NCI-H128 (cell line): ENCODE results near the gene SFTA2.

Experiments used
- DNase-seq: peaks from one replicate; lab custom pipeline; 2025; ENCODE audit not compliant: unreplicated experiment; lab: John Stamatoyannopoulos, UW

SFTA2 gene

GRCh38 chr6:30890646-30891449, 41.1 kb downstream of the SFTA2 start:
- DNase-seq, result no peak

- DNase-seq, result no peak
Observed at GRCh38 chr6:30889921-30890645, 41.9 kb downstream of the SFTA2 start.

DNA sequence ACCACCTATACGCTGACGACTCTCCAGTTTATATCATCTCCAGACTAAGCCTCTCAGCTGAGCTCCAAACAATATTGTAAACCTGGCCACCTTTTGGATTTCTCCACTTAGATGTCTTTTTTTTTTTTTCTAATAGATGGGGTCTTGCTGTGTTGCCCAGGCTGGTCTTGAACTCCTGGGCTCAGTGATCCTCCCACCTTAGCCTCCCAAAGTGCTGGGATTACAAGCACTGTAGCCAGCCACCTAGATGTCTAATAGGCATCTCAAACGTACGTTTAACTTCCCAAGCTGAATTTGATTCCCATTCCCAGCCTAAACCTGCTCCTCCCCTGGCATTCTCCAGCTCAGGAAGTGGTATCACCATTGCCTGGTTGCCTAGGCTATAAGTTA, 42.5 kb downstream of the SFTA2 start:
- no peak for DNase-seq

- DNase-seq, result no peak
Observed at GRCh38 chr6:30888816-30889495, 43.0 kb downstream of the SFTA2 start.

GRCh38 chr6:30887901-30888815, 43.8 kb downstream of the SFTA2 start:
- DNase-seq, result no peak

GRCh38 chr6:30886897-30887255, 45.1 kb downstream of the SFTA2 start:
- DNase-seq, result no peak

GRCh38 chr6:30885999-30886896, 45.7 kb downstream of the SFTA2 start:
- peak; percentile 72 for DNase-seq

DNA sequence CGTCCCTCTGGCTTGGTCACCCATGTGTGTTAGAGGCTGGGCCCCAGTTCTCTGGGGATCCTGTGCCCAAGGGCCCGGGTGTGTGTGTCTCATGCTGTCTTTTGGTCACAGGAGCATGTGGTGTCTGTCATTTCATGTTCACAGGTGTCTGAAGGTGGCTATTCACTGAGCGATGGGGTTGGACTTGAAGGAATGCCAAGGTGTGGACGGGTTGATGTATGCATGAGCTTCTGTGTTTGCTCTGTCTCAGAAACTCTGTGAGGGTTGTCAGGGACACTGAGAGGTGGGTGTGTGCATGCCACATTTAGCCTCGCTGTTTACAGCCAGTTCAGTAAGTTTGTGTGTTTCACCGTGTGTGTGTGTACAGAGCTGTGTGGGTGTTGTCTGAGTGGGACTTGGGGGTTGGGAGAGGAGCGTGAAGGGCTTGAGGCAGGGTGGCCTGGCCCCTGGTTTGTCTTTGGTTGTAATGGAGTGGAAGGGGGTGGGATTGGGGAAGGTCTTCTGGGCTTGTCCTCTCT, 46.4 kb downstream of the SFTA2 start:
- peak; percentile 14 for DNase-seq

DNA sequence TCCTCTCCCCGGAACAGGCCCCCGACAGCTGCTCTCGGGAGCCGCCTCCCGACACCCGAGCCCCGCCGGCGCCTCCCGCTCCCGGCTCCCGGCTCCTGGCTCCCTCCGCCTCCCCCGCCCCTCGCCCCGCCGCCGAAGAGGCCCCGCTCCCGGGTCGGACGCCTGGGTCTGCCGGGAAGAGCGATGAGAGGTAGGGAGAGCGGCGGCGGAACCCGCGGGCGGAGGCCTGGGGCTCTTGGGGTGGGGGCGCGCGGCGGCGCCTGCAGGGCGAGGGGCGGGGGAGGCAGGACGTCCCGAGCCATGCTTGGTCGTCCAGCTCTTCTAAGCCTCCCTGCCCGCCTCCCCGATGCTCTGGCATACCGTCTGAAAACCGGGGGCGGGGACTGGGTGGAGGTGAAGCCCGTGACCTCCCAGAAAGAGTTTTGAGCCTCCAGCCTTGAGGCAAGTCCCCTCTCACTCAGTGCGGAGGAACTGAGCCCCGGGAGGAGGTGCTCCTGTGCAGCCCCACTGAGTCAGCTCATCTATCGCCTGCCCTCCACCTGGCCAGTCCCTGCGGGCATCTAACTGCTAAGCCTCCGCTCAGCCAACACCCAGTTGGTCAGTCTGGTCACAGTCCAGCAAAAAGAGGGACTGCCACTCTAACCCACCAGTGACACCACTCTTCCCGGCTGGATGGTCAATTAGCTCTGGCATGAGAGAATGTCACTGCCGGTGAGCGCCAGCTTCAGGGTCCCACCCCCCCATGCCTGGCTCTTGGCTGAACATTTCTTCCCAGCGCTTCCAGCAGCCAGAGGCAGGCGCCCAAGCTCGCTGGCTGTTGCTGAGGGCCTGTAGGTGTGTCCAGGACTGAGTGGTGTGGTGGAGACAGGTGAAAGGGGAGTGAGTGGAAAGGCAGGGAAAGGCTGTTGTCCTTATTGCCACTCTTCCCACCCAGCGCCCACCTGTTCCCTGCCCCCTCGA, 47.2 kb downstream of the SFTA2 start:
- no peak for DNase-seq

DNA sequence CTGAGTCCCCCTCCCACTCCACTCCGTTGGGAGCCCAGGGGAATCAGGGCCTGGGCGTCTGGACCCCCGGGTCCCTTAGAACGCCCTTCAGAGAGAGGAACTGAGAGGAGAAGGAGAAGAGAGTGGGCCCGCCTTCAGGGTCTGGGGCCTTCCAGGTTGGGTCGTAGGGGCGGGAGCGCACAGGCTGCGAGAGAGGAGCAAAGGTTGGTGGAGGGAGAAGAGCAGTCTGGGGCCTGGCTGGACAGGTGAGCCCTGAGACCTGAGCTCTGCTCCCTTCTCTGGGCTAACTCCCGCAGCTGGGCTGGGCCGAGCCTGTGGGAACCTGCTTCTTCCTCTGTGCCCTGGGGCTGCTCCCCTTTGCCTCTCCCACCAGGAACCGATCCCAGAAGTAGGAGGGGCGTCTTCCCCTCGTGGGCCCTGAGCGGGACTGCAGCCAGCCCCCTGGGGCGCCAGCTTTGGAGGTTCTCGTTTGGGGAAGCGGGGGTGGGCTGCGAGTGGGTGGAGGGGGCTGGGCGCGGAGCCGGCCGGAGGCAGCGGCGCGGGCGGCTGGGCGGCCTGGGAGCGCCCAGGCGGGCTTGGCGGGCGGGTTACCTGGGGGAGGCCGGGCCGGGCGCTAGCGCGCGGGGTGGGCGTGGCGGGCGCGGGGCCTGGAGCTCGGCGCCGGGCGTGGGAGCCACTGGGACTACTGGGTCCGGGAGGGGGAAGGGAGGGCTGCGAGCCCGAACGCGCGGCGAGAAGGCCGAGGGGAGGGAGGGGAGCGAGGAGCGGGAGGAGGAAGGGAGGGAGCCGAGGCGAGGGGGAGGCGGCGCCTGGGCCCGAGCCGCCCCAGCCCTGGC, 48.1 kb downstream of the SFTA2 start, which contains the start of gene DDR1:
TSS of gene DDR1 (plus strand) at position 835 of the 836 bp plus-strand sequence. CDS start 4,211 bp downstream, outside the sequence.
- peak; percentile 15 for DNase-seq

GRCh38 chr6:30882759-30883684, 48.9 kb downstream of the SFTA2 start:
- peak; percentile 2 for DNase-seq

- no peak for DNase-seq
Observed at GRCh38 chr6:30882204-30882758, 49.7 kb downstream of the SFTA2 start.

GRCh38 chr6:30881392-30882203, 50.4 kb downstream of the SFTA2 start:
- no peak for DNase-seq
